GM10248 (cell line): ENCODE results near the gene KRT38.

Experiments
- CTCF ChIA-PET: fragments of 300-600 bp; sonication (Branson Sonifier 250); formaldehyde crosslinking; extraction: SDS; loops from one replicate; lab custom pipeline; 2021; ENCODE audit warnings: antibody characterized with exemption; lab: Yijun Ruan, JAX
- POLR2A ChIA-PET: fragments of 350-650 bp; sonication (Branson Sonifier 250); formaldehyde crosslinking; extraction: SDS; loops from one replicate; lab custom pipeline; 2020; ENCODE audit warnings: antibody characterized with exemption; lab: Yijun Ruan, JAX
- DNase-seq: peaks from one replicate; pipeline ENCODE4 v3.0.0; 2012; ENCODE audit errors: extremely low spot score
- TF ChIP-seq, protein P1 (sequence below): IDR thresholded peaks from 2 replicates; pipeline ENCODE4 v1.5.1; 2012; ENCODE audit warnings: mild to moderate bottlenecking, low read depth; ENCODE audit errors: extremely low read depth, missing control alignments, control extremely low read depth

Gene KRT38

DNA sequence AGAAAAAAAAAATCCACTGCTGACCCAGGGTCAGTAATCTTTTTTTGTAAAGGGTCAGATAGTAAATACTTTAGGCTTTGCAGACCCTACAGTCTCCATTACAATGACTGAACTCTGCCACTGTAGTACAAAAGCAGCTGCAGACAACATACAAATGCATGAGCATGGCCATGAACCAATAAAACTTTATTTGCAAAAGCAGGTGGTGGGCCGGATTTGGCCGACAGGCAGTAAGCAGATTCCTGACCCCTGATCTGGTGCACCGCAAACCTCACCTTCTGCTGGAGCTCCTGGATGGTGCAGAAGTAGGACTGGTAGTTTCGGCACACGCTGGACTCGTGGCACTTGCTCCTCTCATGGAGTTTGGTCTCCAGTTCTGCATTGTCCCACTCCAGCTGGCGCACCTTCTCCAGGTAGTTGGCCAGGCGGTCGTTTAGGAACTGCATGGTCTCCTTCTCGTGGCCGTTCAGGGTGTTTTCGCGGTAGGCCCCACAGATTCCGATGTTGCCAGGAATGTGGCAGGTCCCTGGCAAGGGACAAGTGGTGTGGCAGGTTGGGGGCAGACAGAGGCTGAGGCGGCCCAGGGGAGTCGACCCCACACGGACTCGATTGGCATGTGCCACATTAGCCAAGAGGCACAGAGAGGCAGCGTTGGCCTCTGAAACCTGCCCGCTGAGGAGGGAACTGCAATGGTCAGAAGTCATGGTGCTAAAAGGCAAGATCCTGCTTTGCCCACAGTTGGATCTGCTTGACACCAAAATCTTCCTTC lies 29.5 kb downstream of the KRT38 start:
- ChIA-PET POLR2A (no interaction called here), CTCF (no interaction called here)
- TF ChIP-seq, protein P1, sequence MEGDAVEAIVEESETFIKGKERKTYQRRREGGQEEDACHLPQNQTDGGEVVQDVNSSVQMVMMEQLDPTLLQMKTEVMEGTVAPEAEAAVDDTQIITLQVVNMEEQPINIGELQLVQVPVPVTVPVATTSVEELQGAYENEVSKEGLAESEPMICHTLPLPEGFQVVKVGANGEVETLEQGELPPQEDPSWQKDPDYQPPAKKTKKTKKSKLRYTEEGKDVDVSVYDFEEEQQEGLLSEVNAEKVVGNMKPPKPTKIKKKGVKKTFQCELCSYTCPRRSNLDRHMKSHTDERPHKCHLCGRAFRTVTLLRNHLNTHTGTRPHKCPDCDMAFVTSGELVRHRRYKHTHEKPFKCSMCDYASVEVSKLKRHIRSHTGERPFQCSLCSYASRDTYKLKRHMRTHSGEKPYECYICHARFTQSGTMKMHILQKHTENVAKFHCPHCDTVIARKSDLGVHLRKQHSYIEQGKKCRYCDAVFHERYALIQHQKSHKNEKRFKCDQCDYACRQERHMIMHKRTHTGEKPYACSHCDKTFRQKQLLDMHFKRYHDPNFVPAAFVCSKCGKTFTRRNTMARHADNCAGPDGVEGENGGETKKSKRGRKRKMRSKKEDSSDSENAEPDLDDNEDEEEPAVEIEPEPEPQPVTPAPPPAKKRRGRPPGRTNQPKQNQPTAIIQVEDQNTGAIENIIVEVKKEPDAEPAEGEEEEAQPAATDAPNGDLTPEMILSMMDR, result no peak
- DNase-seq, result no peak

DNA sequence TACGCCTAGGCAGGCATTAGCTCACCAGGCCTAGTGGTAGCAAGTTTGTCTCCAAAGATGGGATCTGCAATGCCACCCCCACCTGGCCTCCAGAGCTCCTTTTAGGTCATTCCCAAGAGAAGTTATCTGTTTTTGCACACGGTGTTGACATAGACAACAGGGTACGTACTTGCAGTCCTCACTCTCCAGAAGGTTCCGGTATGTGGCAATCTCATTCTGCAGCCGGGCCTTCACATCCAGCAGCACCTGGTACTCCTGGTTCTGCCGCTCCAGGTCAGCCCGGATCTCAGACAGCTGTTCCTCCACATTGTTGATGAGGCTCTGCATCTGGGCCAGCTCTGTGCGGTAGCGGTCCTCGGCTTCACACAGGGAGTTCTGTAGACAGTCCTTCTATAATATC lies 33.6 kb downstream of the KRT38 start:
- CTCF ChIA-PET, result interaction anchor here (2.6 kb wide), 1 partner anchor 10 kb away, joined by 13 read pairs; no protein-coding TSS in a partner anchor
- POLR2A ChIA-PET, result no interaction called here

DNA sequence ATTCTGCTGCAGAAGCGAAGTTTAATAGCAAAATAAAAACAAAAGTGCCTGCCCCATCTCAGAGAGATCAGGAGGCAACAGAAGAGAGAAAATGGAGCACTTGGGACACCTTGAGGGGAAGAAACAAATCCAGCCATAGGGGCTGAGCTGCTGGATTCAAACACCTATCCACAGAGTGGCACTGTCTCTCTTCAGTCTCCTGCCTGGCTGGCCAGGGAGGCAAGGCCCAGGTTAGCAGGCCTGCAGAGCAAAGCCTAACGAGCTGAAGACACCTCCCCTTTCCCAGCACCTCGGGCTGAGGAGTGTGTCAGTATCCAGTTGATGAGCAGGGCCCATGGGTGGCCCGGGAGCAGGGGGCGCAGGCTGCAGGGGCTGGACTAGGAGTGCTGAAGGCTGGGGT lies 34.6 kb downstream of the KRT38 start:
- POLR2A ChIA-PET, result no interaction called here
- no peak for DNase-seq

More for the DNA sequence above, 33.6 kb downstream of the KRT38 start:
- no peak for DNase-seq
- TF ChIP-seq, protein P1, result no peak

DNA sequence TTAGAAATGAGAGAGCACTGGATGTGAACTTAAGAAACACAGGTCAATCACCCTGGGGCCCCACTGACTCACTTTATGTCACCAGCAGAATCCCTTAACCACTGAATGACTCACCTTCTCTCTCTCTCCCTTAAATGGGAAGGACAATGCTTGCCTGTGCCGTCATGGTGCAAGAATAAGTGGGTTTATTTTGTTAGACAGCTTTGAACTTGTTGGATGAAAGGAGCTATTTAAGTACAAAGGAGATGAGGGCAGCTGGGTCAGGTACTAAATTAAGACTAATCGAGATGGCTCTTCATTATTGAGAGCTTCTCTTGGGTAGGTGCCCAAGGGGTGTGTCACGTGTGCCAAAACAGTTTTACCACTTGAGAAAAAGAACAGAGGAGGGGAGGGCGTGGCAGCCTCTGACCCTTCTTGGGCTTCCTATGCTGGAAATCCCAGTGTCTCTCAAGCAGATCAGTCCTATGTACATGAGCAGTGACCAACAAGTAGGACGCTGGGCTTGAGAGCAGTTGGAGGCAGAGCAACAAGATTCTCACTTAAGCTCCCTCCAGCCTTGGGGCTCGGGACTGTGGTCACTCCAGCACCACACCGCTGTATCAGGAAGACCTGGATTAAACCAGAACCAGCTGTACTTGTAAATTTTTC lies 36.6 kb downstream of the KRT38 start:
- ChIA-PET POLR2A (no interaction called here), CTCF (interaction anchor here (1.0 to 1.7 kb wide), 7 partner anchors 13 to 245 kb away, joined by 3 to 6 read pairs (median 3); no protein-coding TSS in a partner anchor)
- DNase-seq, result no peak
- TF ChIP-seq, protein P1, result no peak

More for the DNA sequence above, 34.6 kb downstream of the KRT38 start:
- CTCF ChIA-PET, result no interaction called here
- TF ChIP-seq, protein P1, result no peak

DNA sequence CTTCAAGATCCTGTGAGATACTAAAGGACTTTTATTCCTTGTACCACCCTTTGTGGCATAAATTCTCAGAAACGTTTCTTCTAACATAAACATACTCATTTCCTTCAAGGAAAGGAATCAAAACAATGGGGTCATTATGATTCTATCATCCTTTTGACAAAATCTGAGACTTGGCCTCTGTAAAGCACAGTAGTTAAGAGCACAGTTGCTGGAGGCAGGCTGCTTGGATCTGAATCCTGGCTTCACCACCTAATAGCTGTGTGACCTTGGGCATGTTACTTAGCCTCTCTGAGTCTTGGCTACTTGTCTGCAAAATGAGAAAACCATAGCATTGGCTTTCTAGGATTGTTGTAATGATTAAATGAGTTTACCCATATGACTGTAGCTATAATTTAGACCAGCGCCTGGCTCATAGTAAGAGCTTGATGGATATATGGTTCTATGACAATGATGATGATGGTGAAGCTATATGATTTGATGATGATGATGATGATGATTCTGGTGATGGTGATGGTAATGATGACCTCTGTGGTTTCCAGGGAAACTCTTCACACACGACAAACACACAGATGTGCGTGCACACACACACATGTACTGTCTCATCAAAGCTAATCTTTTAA lies 37.3 kb downstream of the KRT38 start:
- ChIA-PET CTCF (interaction anchor here (1.1 to 1.6 kb wide), 5 partner anchors 12 to 245 kb away, joined by 3 to 6 read pairs (median 3); no protein-coding TSS in a partner anchor), POLR2A (no interaction called here)
- TF ChIP-seq, protein P1, result no peak
- no peak for DNase-seq

DNA sequence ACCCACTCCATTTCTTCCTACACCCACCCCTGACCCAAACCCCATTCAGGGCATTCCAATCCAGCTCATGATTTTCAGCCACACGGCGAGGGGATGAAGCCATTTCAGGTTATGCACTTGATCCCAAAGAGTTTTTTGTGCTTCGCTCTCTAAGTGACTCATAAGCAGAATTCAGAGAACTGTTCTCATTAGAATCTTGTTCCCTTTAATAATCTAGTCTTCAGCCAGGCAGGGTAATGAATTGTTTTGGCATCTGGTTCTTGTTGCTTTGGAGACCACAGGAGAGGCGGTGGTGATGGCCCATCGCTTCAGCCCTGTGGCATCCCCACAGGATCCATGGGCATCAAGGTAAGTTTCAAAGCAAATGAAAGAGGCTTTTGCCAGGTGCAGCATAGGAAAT lies 38.6 kb downstream of the KRT38 start:
- CTCF ChIA-PET, result no interaction called here
- TF ChIP-seq, protein P1, result no peak
- POLR2A ChIA-PET, result no interaction called here
- no peak for DNase-seq
